DMS53 treated with DMSO at 0.1 percent for 48 hours (cell line): ENCODE measurements around the gene HOATZ.

Experiments
- DNase-seq: peaks from one replicate; lab custom pipeline; 2025; ENCODE audit not compliant: unreplicated experiment; lab: John Stamatoyannopoulos, UW

Gene HOATZ

GRCh38 chr11:111514216-111515031 is at the start of gene HOATZ:
Gene HOATZ, plus strand, starts transcription at chr11:111514778. Its CDS starts 7 bp downstream, at chr11:111514785.
- DNase-seq: no peak

DNA sequence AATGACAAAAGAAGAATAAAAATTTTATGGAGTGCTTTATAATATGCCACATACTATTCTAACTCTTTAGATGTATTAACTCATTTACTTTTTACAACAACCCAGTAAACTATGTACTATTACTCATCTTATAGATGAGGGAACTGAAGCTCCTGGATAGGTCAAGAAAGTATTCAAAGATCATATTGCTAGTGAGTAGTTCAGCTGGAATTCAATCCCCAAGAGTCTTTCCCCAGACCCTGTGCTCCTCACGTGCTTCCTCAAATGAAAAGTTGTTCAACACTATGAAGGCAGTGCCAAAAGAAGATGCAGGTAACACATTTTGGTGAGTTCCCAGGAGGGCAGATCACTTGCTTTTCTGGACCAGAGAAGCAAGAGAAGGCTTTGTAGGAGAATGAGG is 49.2 kb upstream of the HOATZ start:
- no peak for DNase-seq

DNA sequence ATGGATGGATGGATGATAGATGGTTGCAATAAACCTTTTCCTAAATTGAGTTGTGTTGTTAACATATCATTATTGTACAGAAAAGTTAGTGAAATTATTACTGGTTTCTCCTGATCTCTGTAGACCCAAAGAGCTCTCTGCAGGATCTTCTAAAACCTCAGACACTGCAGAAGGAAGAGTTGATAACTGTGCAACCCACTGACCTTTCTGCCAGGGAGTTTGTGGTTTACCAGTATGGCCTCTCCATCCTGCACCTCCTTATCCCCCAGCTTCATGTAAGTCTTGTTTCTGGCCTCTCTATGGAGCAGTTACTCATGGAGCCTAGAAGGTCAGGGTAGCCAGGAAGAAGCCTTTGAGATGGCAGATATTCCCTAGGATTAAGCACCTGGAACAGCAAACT is 48.0 kb upstream of the HOATZ start:
- no peak for DNase-seq

- DNase-seq: no peak
Measured at GRCh38 chr11:111469200-111469599, 45.4 kb upstream of the HOATZ start.

DNA sequence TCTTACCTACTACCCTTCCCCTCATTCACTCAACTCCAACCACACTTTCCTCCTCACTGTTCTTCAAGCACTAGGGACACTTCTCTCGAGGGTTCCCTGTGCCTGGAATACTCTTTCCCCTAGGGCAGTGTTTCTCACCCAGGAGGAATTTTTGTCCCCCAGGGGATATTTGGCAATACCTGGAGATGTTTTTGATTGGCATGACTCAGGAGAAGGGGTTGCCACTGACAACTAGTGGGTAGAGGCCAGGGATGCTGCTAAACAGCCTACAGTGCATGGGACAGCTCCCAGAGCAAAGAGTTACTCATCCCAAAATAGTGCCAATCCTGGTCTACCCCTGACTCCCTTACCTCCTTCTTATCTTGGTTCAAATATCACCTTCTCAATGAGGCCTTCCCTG is 42.4 kb upstream of the HOATZ start:
- DNase-seq: no peak

GRCh38 chr11:111474432-111474831 is 40.1 kb upstream of the HOATZ start:
- DNase-seq: no peak

DNA sequence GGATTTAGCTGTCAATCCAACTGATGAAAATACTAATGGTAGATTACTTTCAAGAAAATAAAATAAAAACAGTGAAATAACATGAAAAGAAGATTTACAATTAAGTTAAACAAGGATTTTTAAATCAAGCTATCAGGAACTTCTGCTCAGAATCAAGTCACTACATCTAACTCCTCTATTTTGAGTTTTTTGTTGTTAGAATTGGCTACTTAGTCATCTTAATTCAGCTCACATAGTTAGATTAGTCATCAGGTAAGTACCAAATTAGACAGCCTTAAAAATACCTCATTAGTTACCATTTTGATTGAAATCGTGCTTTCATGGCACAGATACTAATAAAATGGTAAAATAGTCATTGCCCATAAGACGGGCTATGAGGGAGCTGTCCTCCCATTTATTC is 38.2 kb upstream of the HOATZ start:
- DNase-seq: no peak

DNA sequence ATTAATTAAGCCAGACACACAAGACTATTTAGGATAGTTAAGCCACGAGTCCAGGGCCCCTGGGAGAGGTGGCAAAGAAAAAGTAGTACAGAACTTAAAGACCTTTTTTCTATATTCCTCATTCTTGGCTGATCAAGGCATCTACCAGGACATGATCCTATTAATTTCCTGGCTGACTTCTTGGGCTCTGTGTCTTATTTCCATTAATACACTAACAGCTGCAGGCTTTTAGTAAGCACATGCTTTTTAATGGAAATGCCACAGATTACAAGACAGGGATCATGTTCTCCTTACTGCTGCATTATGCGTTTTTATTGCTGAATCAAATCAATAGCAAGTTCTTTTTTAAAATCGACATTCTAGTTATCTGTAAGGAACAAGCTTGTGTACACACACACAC is 37.6 kb upstream of the HOATZ start:
- DNase-seq: no peak

DNA sequence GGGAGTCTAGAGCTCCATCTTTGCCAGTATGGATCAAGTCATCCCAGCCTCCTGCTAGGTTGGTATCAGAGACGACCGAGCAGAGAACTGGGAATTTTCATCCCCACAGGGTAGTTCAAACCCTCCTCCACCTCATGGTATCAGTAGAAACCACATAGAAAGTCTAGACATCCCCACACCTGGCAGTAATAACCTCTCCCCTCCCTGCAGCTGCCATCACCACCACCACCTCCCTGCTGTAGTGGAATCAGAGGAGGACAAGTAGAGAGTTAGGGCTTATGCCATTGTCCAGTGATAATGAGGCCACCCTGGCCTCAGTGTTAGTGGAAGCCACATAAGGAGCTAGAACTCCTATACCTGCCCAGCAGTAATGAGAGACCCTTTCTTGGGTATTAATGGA is 36.7 kb upstream of the HOATZ start:
- no peak for DNase-seq

GRCh38 chr11:111479666-111480065 is 34.9 kb upstream of the HOATZ start:
- DNase-seq: no peak

GRCh38 chr11:111483431-111483830 is 31.1 kb upstream of the HOATZ start:
- no peak for DNase-seq

DNA sequence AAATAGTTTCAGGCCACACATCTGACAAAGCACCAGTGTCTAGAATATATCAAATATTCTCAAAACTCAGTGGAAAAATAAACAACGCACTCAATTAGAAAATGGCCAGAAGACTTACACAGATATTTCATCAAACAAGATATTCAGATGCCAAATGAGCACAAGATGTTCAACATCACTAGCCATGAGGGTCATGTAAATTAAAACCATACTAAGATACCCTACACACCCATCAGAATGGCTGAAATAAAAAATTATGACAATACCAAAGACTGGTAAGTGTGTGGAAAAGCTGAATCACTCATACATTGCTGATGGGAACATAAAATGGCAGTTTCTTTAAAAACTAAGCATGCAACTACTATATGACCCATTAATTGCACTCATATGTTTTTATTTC is 24.1 kb upstream of the HOATZ start:
- DNase-seq: no peak

DNA sequence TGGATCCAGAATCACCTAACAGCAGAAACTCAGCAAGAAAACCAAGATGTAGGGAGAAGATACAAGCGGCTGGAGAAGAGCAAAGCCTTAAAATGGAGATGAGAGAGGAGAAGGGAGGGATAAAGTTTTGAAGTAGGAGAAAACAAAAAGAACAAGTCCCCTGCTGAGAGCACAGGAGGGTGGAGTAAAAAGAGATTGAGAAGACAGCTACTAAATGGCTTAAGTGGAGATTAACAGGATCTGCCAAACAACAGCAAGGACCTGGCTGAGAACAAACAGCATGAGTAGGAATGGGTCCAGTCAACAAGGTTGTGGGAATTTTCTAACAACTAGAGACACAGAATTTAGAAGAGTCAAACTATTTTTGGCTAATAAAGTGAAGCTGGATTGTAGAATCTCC is 20.5 kb upstream of the HOATZ start:
- DNase-seq: no peak

- DNase-seq: no peak
Measured at GRCh38 chr11:111499483-111499882, 15.1 kb upstream of the HOATZ start.

GRCh38 chr11:111500481-111500880 is 14.1 kb upstream of the HOATZ start:
- DNase-seq: no peak

DNA sequence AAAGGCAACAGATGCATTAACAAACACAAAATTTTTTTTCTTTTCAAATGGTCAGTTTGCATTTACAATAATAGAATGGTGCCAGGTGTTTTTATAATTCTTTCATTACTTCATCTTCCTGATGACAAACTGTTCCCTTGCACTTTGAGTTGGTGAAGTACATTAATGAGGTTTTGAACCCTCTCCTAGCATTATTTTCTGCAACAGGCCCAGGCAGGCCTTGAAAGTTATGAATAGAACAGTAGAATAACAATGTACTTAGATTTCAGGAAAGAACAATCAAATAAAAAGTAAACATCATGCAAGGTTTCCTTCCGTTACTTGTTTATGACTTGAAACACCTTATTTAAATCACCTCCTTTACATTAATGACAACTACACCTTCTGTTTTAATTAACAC is 12.0 kb upstream of the HOATZ start:
- no peak for DNase-seq

DNA sequence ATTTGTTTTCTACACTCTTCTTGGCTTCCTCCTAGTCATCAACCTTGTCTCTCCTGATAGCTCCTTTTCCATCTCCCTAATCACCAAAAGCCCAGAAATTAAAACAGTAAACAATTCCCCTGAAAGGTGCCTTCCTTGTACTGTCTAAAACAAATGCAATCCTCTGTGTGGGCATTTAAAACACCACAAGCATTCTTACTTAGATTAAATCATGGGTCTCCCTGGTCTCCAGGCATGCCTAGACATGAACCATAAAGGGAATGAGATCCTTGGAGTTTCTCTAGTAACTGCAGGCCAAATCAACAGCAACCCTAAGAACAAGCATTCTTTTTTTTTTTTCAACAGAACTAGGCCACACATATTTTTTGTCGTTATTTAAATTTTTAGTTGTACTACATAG is 4.3 kb upstream of the HOATZ start:
- no peak for DNase-seq

- peak; percentile 9 for DNase-seq
Measured at GRCh38 chr11:111512296-111513239, 2.0 kb upstream of the HOATZ start, which contains the start of gene BTG4. Gene BTG4, minus strand, starts transcription at chr11:111512386. Its CDS starts 13,610 bp downstream, at chr11:111498776.

GRCh38 chr11:111513240-111513605 is 1.4 kb upstream of the HOATZ start:
- no peak for DNase-seq

GRCh38 chr11:111515591-111515990 is 1.0 kb downstream of the HOATZ start:
- DNase-seq: no peak

- DNase-seq: no peak
Measured at GRCh38 chr11:111518668-111519067, 4.1 kb downstream of the HOATZ start.

DNA sequence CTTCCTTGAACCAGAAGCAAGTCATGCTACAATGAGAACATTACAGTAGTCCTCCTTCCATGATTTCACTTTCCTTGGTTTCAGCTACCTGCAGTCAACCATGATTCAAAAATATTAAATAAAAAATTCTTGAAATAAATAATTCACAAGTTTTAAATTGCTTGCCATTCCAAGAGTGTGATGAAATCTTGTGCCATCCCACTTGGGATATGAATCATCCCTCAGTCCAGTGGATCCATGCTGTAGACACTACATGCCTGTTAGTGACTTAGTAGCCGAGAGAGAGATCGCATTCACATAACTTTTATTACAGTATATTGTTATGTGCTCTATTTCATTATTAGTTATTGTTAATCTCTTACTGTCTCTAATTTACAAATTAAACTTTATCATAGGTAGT is 6.0 kb downstream of the HOATZ start:
- no peak for DNase-seq
